Keratinocyte (primary cell): ENCODE results near the gene VAV2.

Experiments
- EZH2 ChIP-seq: IDR thresholded peaks from one replicate; pipeline ENCODE4 v1.6.1; 2012; ENCODE audit warnings: inconsistent platforms, mild to moderate bottlenecking, low read length, moderate library complexity
- TF ChIP-seq, protein P1 (sequence below), 3 experiments: IDR thresholded peaks in 1 of 3; conservative IDR thresholded peaks in 1 of 3; optimal IDR thresholded peaks in 1 of 3; 2 replicates in 2 of 3; 3 replicates in 1 of 3; pipeline versions ENCODE3 to v1.5.1; 2011; ENCODE audit warnings: low read length in 3 of 3, mild to moderate bottlenecking in 3 of 3, moderate library complexity in 2 of 3, control low read depth in 1 of 3, inconsistent platforms in 1 of 3; ENCODE audit not compliant: insufficient read depth in 2 of 3; ENCODE audit errors: extremely low read depth in 1 of 3

GRCh38 chr9:133836818-133837217 is 155.3 kb downstream of the VAV2 start:
- TF ChIP-seq, protein P1, sequence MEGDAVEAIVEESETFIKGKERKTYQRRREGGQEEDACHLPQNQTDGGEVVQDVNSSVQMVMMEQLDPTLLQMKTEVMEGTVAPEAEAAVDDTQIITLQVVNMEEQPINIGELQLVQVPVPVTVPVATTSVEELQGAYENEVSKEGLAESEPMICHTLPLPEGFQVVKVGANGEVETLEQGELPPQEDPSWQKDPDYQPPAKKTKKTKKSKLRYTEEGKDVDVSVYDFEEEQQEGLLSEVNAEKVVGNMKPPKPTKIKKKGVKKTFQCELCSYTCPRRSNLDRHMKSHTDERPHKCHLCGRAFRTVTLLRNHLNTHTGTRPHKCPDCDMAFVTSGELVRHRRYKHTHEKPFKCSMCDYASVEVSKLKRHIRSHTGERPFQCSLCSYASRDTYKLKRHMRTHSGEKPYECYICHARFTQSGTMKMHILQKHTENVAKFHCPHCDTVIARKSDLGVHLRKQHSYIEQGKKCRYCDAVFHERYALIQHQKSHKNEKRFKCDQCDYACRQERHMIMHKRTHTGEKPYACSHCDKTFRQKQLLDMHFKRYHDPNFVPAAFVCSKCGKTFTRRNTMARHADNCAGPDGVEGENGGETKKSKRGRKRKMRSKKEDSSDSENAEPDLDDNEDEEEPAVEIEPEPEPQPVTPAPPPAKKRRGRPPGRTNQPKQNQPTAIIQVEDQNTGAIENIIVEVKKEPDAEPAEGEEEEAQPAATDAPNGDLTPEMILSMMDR (optimal IDR thresholded peaks at IDR 0.05 in 1 of 3, IDR thresholded peaks at IDR 0.05 in 1 of 3, conservative IDR thresholded peaks at IDR 0.05 in 1 of 3; ENCODE audit: extremely low read depth in 1 of 3, insufficient read depth in 2 of 3, low read length in 3 of 3), result no peak
- TF ChIP-seq EZH2, result no peak
